ENCODE data around the gene NFYA.

Gene NFYA

DNA sequence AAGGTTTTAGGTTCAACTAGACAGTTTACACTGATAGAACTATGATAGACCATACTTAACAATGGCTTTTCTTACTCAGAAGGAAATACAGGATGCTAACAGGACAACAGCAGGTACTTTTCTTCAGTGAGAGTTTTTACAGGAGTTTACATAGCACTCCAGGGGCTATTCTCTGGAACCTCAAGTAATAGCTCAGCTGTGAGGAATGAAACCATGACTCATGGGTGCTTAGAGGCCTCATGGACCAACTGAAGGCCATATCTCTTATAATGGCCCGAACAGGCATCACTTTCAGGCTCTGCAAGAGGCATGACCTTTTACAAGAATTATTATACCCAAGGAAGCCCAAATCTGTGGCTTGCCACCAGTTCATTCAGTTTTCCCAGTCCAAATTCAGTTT is 49.6 kb downstream of the NFYA start:
- DNase-seq, result peak; percentile 4

DNA sequence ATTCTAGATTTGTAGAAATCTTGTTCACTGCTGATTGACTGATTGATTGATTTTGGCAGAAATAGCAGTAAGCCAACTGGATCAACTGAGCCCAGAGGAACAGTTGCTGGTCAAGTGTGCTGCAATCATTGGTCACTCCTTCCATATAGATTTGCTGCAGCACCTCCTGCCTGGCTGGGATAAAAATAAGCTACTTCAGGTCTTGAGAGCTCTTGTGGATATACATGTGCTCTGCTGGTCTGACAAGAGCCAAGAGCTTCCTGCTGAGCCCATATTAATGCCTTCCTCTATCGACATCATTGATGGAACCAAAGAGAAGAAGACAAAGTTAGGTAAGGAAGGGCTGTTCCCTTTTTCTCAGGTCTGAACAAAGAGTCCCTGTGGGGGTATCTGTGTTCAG is 50.1 kb downstream of the NFYA start:
- no peak for DNase-seq

GRCh38 chr6:41125282-41125681 is 52.5 kb downstream of the NFYA start:
- no peak for DNase-seq

DNA sequence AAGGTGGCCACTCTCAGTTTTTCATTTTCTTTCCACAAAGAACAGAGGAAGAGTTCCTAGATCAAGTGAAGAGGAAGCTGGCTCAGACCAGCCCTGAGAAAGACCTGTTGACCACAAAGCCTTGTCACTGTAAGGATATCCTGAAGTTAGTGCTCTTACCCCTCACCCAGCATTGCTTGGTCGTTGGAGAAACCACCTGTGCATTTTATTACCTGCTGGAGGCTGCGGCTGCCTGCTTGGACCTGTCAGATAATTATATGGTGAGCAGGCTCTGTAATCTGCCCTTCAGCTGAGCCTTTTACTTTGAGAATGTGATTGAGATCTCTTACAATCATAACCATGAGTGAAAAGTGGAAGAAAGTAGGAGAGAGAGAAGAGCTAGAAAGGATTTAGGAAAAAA is 59.5 kb downstream of the NFYA start:
- no peak for DNase-seq

- DNase-seq, result no peak
Observed at GRCh38 chr6:41135062-41135832, 62.5 kb downstream of the NFYA start.

GRCh38 chr6:41136911-41137310 is 64.1 kb downstream of the NFYA start:
- no peak for DNase-seq

DNA sequence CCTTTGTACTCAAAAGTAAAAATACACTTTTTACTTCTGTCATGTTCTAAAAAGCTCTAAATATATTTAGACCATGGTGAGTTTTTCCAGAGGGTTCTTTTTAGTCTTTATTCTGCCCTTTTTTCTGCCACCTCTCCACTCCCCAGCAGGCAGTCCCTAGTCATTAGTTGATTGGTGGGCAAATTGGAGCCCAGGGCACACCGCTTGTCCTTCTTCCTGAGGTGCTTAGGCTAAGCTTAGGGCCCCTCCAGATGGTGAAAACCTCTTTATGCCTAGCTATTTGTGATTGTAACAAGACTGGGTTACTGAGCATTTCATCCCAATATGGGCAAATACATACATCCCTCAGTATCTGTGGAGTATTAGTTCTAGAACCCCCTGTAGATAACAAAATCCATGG is 75.1 kb downstream of the NFYA start:
- no peak for DNase-seq
